H9 (cell line): ENCODE results near the gene ELF1. TPM values are rescaled to one million over a fixed set of nuclear protein-coding genes. Genes with fewer than 3 reads are reported as not detected.

Experiments used
- total RNA-seq: library from RNA; stranded (reverse); gene quantifications from 2 replicates; pipeline ENCODE4 v1.2.1, GENCODE V29; 2021

Gene ELF1
- total RNA-seq, 1 experiment from 2014 or later, result 15.5 TPM

Other genes with a start within 250 kb of the ELF1 start
- 27.3 and 29.6 TPM in 2 replicates for gene MRPS31, start 248.1 kb downstream of the ELF1 start, total RNA-seq
- gene SLC25A15, start 229.7 kb downstream of the ELF1 start, total RNA-seq, result 18.3 and 21.1 TPM in 2 replicates
- gene WBP4, start 42.2 kb upstream of the ELF1 start, total RNA-seq, result 7.1 and 7.2 TPM in 2 replicates
- gene KBTBD6, start 113.5 kb upstream of the ELF1 start, total RNA-seq, result 11.4 and 11.5 TPM in 2 replicates
- gene KBTBD7, start 175.3 kb upstream of the ELF1 start, total RNA-seq, result 12.9 TPM in 2 replicates
- gene MTRF1, start 244.3 kb upstream of the ELF1 start, total RNA-seq, result 16.2 and 16.9 TPM in 2 replicates